GM23248 (cell line): ENCODE measurements around the gene SLITRK3.

Experiments
- EZH2 ChIP-seq: fragments of 200-600 bp; sonication (generic); IDR thresholded peaks from 2 replicates; pipeline ENCODE4 v1.6.1; 2018; ENCODE audit warnings: antibody characterized with exemption, mild to moderate bottlenecking; ENCODE audit not compliant: insufficient read depth, poor library complexity, severe bottlenecking
- EZH2phosphoT487 ChIP-seq: fragments of 200-600 bp; sonication (generic); IDR thresholded peaks from 2 replicates; pipeline ENCODE4 v1.6.1; 2018; ENCODE audit warnings: antibody characterized with exemption, moderate library complexity, mild to moderate bottlenecking, low read depth; ENCODE audit not compliant: insufficient read depth

GRCh38 chr3:165192610-165193192, 3.5 kb downstream of the SLITRK3 start:
- TF ChIP-seq EZH2 (no peak), EZH2phosphoT487 (no peak)
